GM12892 (cell line): Measurements from ENCODE around the gene PHF20.

Experiments
- POLR2A ChIP-seq: IDR thresholded peaks from 2 replicates; pipeline ENCODE4 v1.6.1; 2011; ENCODE audit warnings: low read depth, low read length, control low read depth
- POLR2AphosphoS5 ChIP-seq: IDR thresholded peaks from 2 replicates; pipeline ENCODE4 v1.6.1; 2011; ENCODE audit warnings: low read depth, low read length, control low read depth

DNA sequence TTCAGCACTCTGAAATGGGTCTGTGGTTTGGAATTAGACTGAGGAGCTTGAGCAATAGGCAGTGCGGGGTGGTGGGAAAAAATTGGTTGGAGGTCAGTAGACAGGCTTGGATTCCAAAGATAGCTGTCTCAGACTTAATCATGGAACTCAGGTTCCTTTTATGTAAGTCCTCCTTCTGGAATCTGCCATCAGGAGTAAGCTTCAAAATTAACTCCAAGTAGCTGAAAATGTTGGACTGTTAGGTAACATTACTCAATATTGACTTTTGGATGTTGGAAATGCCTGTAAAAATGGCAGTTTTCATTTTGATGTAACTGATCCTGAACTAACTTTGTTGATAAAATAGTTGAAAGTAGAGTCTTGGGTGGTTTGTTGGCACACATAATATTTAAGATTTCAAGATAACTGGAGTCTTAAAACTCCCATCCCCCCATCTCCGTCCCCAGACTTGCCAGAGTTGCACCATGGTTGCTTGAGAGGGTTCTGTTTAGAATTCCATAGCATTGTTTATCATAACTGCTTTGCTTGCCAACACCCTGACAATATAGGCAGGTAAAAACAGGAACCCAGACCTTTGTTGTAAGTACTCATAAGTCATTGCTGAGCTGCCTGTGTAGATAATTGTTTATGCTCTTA is 83.0 kb downstream of the PHF20 start:
- TF ChIP-seq POLR2A: no peak
- no peak for TF ChIP-seq POLR2AphosphoS5
